GM12874 (cell line): ENCODE data around the gene SIGLEC9.

ENCODE experiments used
- TF ChIP-seq, protein P1 (sequence below): IDR thresholded peaks from 2 replicates; pipeline ENCODE4 v1.5.1; 2011; ENCODE audit warnings: low read depth, mild to moderate bottlenecking, control low read depth, low read length, moderate library complexity; ENCODE audit not compliant: insufficient read depth

The SIGLEC9 gene

DNA sequence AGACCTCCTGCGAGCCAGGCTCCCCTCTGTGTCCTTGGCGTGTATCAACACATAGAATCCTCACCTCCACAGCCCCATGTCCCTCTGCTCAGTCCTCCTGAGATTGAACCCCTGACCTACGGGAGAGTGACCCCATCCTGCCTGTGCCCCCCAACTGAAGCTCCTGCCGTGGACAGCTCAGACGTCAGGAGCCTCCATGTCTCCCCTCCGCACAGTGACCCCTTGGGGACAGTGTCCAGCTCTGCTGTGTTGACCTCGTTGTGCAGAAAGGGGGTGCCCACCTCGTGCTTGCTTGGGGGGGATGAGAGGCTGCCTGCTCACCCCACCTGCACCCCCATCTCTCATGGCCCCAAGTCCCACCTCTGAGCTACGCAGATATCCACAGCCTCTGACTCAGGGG lies 490 bp upstream of the SIGLEC9 start:
- TF ChIP-seq, protein P1, sequence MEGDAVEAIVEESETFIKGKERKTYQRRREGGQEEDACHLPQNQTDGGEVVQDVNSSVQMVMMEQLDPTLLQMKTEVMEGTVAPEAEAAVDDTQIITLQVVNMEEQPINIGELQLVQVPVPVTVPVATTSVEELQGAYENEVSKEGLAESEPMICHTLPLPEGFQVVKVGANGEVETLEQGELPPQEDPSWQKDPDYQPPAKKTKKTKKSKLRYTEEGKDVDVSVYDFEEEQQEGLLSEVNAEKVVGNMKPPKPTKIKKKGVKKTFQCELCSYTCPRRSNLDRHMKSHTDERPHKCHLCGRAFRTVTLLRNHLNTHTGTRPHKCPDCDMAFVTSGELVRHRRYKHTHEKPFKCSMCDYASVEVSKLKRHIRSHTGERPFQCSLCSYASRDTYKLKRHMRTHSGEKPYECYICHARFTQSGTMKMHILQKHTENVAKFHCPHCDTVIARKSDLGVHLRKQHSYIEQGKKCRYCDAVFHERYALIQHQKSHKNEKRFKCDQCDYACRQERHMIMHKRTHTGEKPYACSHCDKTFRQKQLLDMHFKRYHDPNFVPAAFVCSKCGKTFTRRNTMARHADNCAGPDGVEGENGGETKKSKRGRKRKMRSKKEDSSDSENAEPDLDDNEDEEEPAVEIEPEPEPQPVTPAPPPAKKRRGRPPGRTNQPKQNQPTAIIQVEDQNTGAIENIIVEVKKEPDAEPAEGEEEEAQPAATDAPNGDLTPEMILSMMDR, result no peak

DNA sequence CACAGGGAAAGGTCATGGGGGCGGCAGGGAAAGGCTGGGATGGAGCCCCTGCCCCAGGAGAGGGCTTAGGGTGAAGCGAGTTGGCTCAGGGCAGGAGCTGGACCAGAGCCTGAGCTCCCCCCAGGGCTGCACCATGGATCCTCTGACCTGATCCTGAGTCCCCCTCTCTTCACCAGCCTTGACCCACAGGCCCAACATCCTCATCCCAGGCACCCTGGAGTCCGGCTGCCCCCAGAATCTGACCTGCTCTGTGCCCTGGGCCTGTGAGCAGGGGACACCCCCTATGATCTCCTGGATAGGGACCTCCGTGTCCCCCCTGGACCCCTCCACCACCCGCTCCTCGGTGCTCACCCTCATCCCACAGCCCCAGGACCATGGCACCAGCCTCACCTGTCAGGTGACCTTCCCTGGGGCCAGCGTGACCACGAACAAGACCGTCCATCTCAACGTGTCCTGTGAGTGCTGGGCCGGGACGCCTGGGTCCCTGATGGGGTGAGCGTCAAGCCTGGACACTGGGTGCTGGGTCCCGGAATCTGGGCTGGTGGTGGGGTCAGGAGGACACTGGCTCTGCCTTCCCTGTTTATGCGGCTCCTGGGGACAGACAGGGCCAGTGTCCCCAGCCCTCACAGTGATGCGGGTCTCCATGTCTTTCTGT lies 842 bp downstream of the SIGLEC9 start:
- TF ChIP-seq, protein P1, result no peak

DNA sequence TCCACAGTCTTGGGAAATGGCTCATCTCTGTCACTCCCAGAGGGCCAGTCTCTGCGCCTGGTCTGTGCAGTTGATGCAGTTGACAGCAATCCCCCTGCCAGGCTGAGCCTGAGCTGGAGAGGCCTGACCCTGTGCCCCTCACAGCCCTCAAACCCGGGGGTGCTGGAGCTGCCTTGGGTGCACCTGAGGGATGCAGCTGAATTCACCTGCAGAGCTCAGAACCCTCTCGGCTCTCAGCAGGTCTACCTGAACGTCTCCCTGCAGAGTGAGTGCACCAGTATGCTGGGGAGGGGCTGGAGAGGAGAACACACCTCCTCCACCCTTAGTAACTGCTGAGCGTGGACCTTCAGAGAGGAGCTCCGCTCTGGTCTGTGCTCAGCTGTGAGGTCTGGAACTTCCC lies 2.3 kb downstream of the SIGLEC9 start:
- TF ChIP-seq, protein P1, result no peak

DNA sequence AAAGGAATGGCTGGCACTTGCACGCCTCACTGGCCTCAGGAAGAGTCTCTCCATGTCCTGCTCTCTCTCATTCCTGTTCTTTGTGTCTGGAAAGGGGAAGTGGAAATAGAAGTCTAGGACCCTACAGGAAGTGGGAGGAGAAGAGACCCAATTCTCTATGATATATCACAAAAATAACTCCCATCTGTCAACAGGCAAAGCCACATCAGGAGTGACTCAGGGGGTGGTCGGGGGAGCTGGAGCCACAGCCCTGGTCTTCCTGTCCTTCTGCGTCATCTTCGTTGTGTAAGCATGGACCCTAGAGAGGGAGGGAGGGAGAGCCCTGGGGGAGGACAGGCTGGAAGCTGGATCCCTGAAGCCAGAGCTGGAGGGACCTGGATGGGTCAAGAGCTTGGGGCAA lies 3.0 kb downstream of the SIGLEC9 start:
- TF ChIP-seq, protein P1, result no peak

DNA sequence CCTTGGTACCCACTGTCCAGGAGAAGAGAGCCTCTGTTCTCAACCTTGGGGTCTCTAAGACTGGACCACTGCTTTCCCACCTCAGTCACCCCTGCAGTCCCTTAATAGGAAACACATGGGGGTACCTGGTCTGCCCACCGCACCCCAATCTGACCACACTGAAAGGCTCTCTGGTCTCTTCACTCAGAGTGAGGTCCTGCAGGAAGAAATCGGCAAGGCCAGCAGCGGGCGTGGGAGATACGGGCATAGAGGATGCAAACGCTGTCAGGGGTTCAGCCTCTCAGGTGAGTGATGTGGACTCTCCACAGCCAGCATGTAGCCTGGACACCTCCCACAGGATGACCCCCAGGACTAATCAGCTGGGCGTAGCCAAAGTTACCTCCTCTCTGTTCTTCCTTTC lies 3.5 kb downstream of the SIGLEC9 start:
- TF ChIP-seq, protein P1, result no peak

DNA sequence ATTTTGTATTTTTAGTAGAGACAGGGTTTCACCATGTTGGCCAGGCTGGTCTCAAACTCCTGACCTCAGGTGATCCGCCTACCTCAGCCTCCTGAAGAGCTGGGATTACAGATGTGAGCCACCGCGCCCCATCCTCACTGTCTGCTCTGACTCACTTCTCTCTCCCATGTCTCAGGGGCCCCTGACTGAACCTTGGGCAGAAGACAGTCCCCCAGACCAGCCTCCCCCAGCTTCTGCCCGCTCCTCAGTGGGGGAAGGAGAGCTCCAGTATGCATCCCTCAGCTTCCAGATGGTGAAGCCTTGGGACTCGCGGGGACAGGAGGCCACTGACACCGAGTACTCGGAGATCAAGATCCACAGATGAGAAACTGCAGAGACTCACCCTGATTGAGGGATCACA lies 5.0 kb downstream of the SIGLEC9 start:
- TF ChIP-seq, protein P1, result no peak

DNA sequence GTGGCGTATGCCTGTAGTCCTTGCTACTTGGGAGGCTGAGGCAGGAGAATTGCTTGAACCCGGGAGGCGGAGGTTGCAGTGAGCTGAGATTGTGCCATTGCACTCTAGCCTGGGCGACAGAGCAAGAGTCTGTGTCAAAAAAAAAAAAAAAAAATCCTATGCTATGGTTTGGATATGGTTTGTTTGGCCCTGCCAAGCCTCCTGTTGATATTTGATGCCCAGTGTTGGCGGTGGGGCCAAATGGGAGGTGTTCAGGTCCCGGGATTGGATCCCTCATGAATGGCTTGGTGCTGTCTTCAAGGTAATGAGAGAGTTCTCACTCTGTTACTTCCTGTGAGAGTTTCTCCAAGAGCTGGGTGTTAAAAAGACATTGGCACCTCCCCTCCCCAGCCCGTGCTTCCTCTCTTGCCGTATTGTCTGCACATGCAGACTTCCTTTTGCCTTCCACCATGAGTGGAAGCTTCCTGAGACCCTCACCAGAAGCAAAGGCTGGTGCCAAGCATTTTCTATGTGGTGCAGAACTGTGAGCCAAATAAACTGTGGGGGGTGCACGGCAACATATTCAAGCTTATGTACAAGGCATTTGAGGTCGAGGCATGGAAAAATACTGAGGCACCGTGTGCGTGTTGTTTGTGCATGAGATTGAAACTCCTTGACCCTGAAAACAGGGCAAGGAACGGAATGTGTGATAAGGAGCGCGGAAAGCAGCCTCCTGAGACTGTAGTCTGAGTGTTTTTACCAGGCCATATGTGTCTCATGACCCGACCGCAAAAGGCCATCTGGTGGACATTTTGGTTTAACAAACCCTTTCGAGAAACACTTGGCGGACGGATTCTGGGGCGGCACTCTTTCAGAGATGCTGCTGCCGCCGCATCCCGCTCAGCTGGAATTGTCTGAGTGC lies 7.3 kb downstream of the SIGLEC9 start:
- TF ChIP-seq, protein P1, result peak; percentile 29
